Measurements from ENCODE around the gene FBXL7.

Gene FBXL7

DNA sequence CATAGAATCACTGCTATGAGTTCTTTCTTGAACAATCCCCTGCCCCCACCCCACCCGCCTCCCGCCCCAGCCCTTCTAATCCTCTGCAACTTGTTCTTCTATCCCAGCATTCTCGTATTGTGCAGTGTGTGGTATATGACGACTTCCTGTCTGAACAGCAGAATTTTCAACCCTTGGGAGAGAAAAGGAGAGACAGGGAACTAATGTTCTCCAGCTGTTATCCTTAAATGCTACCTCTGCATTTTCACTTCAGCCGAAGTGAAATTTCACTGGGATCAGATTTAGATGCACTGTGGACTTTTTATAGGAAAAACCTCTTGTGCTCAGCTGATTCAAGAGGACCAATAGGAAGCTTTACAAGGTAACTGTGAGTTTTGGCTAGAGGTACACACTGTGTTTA lies 2.2 kb downstream of the FBXL7 start:
- DNase-seq (ENCODE audit: low read depth) = no peak

DNA sequence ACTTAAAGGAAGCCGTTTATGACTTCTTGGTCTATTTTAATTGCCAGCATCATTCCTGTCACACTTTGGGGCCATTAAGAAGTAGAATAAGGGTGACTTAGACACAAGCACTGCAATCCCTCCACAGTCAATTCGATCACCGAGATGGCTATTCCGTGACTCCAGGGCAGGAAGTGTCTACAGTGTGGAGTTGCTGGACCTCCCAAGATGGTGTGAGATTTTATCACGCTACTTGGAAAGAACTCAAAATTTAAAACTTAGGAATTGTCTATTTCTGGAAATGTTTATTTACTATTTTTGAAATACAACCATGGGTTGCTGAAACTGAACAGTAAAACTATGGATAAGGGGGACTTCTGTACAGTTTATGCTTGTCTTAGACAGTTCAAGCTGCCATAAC lies 6.2 kb downstream of the FBXL7 start:
- no peak for DNase-seq (ENCODE audit: low read depth)

GRCh38 chr5:15506897-15507296 lies 6.9 kb downstream of the FBXL7 start:
- no peak for DNase-seq (ENCODE audit: low read depth)

DNA sequence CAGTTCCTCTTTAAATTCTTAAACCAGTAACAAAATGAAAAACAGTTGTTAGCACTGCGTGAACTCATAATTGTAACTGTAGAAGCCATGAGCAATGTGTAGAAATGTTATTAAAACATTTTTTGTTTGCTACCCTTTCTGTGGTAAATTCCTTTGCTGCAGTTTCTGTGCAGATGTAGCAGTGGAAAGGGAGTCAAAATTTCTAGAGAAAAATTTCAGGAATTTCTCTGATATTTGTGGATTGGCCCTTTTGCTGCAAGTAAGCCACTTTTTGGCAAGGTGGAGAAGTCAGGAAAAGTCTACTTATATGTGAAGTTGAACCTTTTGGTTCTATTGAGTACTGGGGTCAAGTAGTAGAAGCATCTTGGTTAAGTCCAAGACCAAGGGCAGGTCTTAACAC lies 10.1 kb downstream of the FBXL7 start:
- no peak for DNase-seq (ENCODE audit: low read depth)

GRCh38 chr5:15510831-15511230 lies 10.9 kb downstream of the FBXL7 start:
- no peak for DNase-seq (ENCODE audit: low read depth)

DNA sequence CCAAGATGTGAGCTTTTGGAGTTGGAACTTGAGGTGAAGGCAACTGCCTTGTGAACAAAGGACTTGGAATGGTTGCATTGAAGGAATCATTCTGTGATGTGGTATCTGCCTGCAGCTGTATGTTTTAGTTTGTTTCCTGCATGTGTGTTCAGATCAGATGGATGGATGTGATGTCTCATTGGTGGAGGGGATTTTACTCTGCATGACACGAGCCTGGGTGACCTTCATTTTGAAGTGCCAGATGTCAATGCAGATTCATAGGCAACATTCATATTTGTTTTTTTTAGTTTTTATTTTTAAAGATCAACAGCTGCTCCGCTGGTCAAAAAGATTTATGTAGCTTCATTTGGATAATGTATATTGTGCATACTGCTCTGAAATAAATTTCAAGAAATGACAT lies 13.5 kb downstream of the FBXL7 start:
- DNase-seq (ENCODE audit: low read depth) = no peak

DNA sequence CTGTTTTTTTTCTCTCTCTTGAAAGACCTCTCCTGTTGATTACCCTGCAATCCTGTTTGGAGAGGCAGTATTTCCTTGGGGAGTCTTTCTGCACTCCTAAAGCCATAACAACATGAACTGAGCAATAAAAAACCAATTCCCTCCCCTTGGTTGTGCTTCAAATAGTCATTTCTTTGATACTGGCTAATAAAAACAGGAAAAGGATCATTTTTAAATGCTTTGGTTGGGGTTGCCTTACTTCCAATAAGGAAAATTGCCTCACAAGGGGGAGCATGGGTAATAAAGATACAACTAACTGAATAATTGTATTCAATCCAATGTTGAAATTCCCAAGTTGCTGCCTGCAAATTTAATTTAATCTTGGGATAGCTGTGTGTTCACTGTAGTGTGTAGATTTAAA lies 13.9 kb downstream of the FBXL7 start:
- no peak for DNase-seq (ENCODE audit: low read depth)

DNA sequence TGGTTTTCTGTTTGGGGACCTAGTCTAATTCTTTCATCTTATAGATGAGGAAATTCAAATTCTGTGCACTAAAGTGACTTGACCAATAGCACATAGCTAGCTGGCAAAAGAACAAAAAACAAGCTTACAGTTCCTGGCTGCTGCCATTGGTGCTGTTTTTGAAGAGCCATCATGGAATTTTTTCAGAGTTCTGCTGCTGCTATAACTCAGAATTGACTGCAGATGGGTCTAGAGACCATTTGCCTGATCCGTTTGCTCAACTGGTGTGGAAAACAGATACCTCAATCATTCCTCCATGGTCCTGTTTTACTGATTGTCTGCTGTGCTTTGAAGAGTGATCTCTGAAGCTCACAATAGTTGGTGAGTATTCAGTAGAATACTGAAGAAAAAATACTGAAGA lies 15.2 kb downstream of the FBXL7 start:
- no peak for DNase-seq (ENCODE audit: low read depth)

GRCh38 chr5:15516486-15516885 lies 16.5 kb downstream of the FBXL7 start:
- DNase-seq (ENCODE audit: low read depth) = no peak

GRCh38 chr5:15518786-15519185 lies 18.8 kb downstream of the FBXL7 start:
- DNase-seq (ENCODE audit: low read depth) = no peak

- DNase-seq (ENCODE audit: low read depth) = no peak
Observed at GRCh38 chr5:15520856-15521255, 20.9 kb downstream of the FBXL7 start.

DNA sequence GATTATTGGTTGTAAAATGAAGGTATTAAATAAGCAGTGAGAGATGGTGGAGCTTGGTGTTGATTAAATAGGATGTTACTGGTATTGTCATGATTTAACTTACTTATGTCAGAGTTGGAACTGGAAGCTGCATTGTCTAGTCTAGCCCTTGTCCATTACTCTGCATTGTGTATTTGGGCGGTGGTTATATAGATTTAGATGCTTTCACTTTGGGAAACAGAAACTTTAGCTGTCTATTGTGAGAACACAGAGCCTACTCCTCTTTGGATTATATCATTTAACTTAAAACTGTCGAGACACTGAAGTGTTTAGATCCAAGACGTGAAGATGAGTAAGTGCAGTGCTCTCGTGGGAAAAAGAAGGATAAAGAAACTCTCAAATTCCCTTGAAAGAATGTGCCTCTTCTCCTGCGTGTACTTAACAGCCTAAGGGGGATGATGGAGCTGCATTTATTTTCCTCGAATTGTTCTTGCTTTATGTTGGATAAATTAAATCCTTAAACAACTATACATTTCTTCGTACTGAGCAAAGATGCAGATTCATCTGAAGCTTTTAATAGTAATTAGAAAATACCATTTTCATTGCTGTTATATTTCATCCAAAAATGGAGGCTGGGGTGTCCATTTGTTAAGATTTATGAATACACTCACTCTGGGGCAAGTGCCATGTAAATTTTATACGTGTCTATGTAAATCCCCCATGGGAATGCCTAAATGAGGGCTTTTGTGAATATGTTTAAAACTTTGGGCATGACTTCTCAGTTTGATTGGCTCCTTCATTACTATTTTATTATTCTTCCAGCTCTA lies 21.6 kb downstream of the FBXL7 start:
- DNase-seq (ENCODE audit: low read depth) = no peak

DNA sequence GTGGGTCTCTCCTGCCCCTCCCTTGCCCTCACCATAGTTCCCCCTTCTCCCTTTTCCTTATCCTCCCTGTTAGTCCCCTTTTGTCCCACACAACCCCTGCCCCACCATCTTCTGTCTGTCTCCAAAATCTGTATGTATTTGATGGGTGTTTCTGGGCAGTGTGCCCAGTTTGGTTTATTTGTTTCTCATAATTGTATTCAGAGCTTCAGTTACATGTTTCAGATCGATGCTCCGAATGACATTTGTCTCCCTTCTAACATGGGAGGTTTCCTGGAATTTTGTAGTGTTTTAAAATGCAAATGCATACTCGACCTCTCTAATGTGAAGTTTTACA lies 22.2 kb downstream of the FBXL7 start:
- no peak for DNase-seq (ENCODE audit: low read depth)

- no peak for DNase-seq (ENCODE audit: low read depth)
Observed at GRCh38 chr5:15524712-15525111, 24.7 kb downstream of the FBXL7 start.

GRCh38 chr5:15525703-15526275 lies 25.8 kb downstream of the FBXL7 start:
- no peak for DNase-seq (ENCODE audit: low read depth)

DNA sequence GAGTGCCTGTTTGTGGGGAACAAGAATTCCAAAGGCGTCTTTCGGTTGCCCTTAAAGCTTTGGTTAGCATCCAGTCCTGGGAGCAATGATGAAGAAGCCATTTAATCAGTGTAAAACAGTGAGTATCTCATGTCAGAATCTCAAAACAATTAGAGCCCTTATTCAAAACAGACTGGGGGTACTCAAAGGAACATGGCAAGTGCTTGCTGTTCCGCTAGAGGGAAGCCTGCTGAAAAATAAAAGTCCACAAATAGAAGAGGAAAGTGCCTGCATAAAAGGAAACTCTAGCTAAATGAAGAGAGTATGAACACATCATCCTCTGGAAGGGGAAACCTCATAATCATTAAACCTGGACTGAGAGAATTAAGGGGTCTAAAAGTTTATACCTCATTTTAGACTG lies 26.4 kb downstream of the FBXL7 start:
- no peak for DNase-seq (ENCODE audit: low read depth)

DNA sequence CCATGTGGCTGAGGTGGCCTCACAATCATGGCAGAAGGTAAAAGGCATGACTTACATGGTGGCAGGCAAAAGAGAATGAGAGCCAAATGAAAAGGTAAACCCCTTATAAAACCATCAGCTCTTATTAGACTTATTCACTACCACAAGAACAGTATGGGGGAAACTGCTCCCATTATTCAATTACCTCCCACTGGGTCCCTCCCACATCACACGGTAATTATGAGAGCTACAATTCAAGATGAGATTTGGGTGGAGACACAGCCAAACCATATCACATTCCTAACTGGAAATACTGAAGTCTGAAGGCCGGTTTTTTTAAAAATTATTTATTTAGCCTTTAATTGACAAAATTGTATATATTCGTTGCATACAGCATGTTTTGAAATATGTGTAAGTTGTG lies 28.5 kb downstream of the FBXL7 start:
- DNase-seq (ENCODE audit: low read depth) = no peak

DNA sequence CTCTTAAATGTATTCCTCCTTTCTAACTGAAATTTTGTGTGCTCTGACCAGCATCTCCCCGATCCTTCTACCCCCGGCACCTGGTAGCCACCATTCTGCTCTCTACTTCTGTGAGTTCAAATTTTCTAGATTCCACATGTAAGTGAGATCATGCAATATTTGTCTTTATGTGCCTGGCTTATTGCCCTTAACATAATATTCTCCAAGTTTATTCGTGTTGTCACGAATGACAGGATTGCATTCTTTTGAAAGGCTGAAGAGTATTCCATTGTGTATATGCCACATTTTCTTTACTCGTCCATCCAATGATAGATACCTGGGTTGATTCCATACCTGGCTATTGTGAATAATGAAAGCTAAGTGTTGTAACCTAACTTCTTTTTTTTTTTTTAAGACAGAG lies 29.0 kb downstream of the FBXL7 start:
- DNase-seq (ENCODE audit: low read depth) = no peak

- no peak for DNase-seq (ENCODE audit: low read depth)
Observed at GRCh38 chr5:15529821-15530220, 29.8 kb downstream of the FBXL7 start.

GRCh38 chr5:15533129-15533893 lies 33.3 kb downstream of the FBXL7 start:
- no peak for DNase-seq (ENCODE audit: low read depth)

DNA sequence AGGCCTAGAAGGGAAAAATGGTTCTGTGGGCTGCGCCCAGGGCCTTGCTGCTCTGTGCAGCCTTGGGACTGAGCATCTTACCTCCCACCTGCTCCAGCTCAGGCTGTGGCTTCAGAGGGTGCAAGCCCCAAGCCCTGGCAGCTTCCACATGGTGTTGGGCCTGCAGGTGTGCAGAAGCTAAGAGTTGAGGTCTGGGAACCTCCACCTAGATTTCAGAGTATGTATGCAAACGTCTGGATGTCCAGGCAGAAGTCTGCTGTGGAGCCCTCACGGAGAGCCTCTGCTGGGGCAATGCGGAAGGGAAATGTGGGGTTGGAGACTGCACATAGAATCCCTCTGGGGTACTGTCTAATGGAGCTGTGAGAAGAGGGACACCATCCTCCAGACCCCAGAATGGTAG lies 36.0 kb downstream of the FBXL7 start:
- no peak for DNase-seq (ENCODE audit: low read depth)

DNA sequence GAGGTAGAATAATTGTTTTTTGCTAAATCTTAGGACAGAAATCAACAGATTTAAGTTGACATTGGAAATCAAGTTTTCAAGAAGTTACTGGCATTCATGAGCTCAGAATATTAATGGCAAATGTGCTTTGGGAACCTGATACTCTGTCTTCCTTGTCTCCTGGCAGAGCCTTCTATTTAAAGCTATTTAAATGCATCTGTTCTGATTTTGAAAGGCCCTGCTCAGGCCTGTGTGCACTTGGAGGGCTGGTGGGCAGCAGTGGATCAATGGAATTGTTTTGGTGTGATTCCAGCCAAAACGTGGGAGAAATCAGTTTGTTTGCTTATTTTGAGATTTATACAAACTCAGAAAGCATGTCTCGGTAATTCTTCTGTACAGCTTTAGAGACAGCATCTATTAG lies 38.5 kb downstream of the FBXL7 start:
- DNase-seq (ENCODE audit: low read depth) = no peak

GRCh38 chr5:15539951-15540350 lies 40.0 kb downstream of the FBXL7 start:
- DNase-seq (ENCODE audit: low read depth) = no peak

DNA sequence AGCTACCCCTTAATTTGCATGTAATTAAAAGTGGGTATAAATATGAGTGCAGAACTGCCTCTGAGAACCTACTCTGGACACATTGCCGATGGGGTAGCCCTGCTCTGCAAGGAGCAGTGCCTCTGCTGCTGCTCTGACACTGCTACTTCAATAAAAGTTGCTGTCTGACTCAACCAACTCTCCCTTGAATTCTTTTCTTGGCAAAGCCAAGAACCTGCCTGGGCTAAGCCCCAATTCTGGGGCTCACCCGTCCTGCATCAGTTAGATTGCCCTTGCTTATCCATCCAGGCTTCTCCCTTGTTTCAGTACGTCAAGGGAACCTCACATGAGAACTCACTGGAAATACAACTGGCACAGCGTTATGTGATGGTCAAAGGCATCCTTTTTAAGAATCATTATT lies 44.1 kb downstream of the FBXL7 start:
- no peak for DNase-seq (ENCODE audit: low read depth)
